ENCODE data around the gene FSCN2. TPM values are rescaled to one million over a fixed set of nuclear protein-coding genes. Genes with fewer than 3 reads are reported as not detected.

Gene FSCN2
- total RNA-seq, 1 experiment from 2014 or later: 4.3 TPM

GRCh38 chr17:81553616-81554181 is 25.5 kb downstream of the FSCN2 start:
- peak overlapping the region; percentile 80 for H3K4me2 ChIP-seq
- no peaks in the 10 kb centered on the region for H3K9me2 ChIP-seq (ENCODE audit: insufficient read depth)
- H2AFZ ChIP-seq: no peak overlapping the region
- H3K4me1 ChIP-seq (replicated peaks; ENCODE audit: insufficient read depth): peaks cover 10% of the 10 kb centered on the region
- peak in 1 of 2 experiments; percentile 54 for DNase-seq
- POLR2A ChIA-PET (ENCODE audit: unreplicated experiment): no interaction called here
- no peaks in the 10 kb centered on the region for H3K36me3 ChIP-seq (ENCODE audit: low read depth)
- BruUV-seq (replicated peaks): TSS peak; percentile 39
- no peaks in the 10 kb centered on the region for H3K9me3 ChIP-seq (ENCODE audit: insufficient read depth, low read depth)
- 0 out of 2 replicates have a peak overlapping the region, but pooled peaks have one; percentile 16 for H3K27ac ChIP-seq
- H4K20me1 ChIP-seq (ENCODE audit: insufficient read depth): no peaks in the 10 kb centered on the region
- no peak for TF ChIP-seq CTCF (conservative IDR thresholded peaks at IDR 0.05)
- no peak for TF ChIP-seq EZH2 (IDR thresholded peaks at IDR 0.05; ENCODE audit: low read depth)
- H3F3A ChIP-seq (ENCODE audit: insufficient read depth, low read depth): peaks cover 36% of the 10 kb centered on the region
- H3K4me3 ChIP-seq: peak overlapping the region; percentile 62; the same call in 1 of the 2 replicates
- H3K79me2 ChIP-seq (ENCODE audit: low read depth): peaks cover 7% of the 10 kb centered on the region; the same call in 1 of the 2 replicates
- CTCF ChIA-PET: no interaction called here
- intact Hi-C loops (cut with micrococcal nuclease; ENCODE audit: unreplicated experiment): loop anchor here (1.0 to 2.0 kb wide), 2 partner anchors 23 to 35 kb away; no protein-coding TSS in a partner anchor
- H3K27me3 ChIP-seq (ENCODE audit: insufficient read depth, low read depth): no peaks in the 10 kb centered on the region

- no peak for DNase-seq
- H3F3A ChIP-seq (ENCODE audit: insufficient read depth, low read depth): peaks cover 36% of the 10 kb centered on the region
- no peak overlapping the region for H2AFZ ChIP-seq
- H3K27me3 ChIP-seq (ENCODE audit: insufficient read depth, low read depth): no peaks in the 10 kb centered on the region
- H3K36me3 ChIP-seq (ENCODE audit: low read depth): no peaks in the 10 kb centered on the region
- peaks cover 5% of the 10 kb centered on the region; the same call in 1 of the 2 replicates for H3K79me2 ChIP-seq (ENCODE audit: low read depth)
- no peak overlapping the region for H3K4me3 ChIP-seq
- intact Hi-C loops (cut with micrococcal nuclease; ENCODE audit: unreplicated experiment): no loop called here
- no peak overlapping the region for H3K4me2 ChIP-seq
- no peaks in the 10 kb centered on the region for H4K20me1 ChIP-seq (ENCODE audit: insufficient read depth)
- POLR2A ChIA-PET (ENCODE audit: unreplicated experiment): interaction anchor here (0.6 kb wide), 2 partner anchors 86 to 155 kb away, joined by 3 to 14 read pairs; no protein-coding TSS in a partner anchor
- no peaks in the 10 kb centered on the region for H3K9me2 ChIP-seq (ENCODE audit: insufficient read depth)
- TF ChIP-seq CTCF (conservative IDR thresholded peaks at IDR 0.05) (no peak), EZH2 (IDR thresholded peaks at IDR 0.05; ENCODE audit: low read depth) (no peak)
- no TSS peak for BruUV-seq (replicated peaks)
- no peak overlapping the region for H3K27ac ChIP-seq
- H3K9me3 ChIP-seq (ENCODE audit: insufficient read depth, low read depth): no peaks in the 10 kb centered on the region
- H3K4me1 ChIP-seq (replicated peaks; ENCODE audit: insufficient read depth): peaks cover 10% of the 10 kb centered on the region
- CTCF ChIA-PET: interaction anchor here (0.6 to 0.9 kb wide), 2 partner anchors 8 to 10 kb away, joined by 3 to 14 read pairs; no protein-coding TSS in a partner anchor
These were observed 28.1 kb downstream of the FSCN2 start for GRCh38 chr17:81556175-81556691.

- Histone ChIP-seq H3K4me2 (no peak overlapping the region), H3F3A (ENCODE audit: insufficient read depth, low read depth) (peaks cover 38% of the 10 kb centered on the region), H3K27me3 (ENCODE audit: insufficient read depth, low read depth) (no peaks in the 10 kb centered on the region), H3K36me3 (ENCODE audit: low read depth) (no peaks in the 10 kb centered on the region), H3K79me2 (ENCODE audit: low read depth) (no peaks in the 10 kb centered on the region), H2AFZ (no peak overlapping the region), H3K9me2 (ENCODE audit: insufficient read depth) (no peaks in the 10 kb centered on the region), H3K4me3 (no peak overlapping the region), H3K4me1 (replicated peaks; ENCODE audit: insufficient read depth) (peaks cover 10% of the 10 kb centered on the region), H3K9me3 (ENCODE audit: insufficient read depth, low read depth) (no peaks in the 10 kb centered on the region), H3K27ac (no peak overlapping the region), H4K20me1 (ENCODE audit: insufficient read depth) (no peaks in the 10 kb centered on the region)
- intact Hi-C loops (cut with micrococcal nuclease; ENCODE audit: unreplicated experiment): no loop called here
- POLR2A ChIA-PET (ENCODE audit: unreplicated experiment): no interaction called here
- DNase-seq: no peak
- CTCF ChIA-PET: no interaction called here
- no TSS peak for BruUV-seq (replicated peaks)
- TF ChIP-seq EZH2 (IDR thresholded peaks at IDR 0.05; ENCODE audit: low read depth) (no peak), CTCF (conservative IDR thresholded peaks at IDR 0.05) (no peak)
These were observed 28.7 kb downstream of the FSCN2 start for GRCh38 chr17:81556863-81557262.
